GM20000 (cell line): ENCODE data around the gene ZNF831.

Experiments
- DNase-seq: peaks from one replicate; pipeline ENCODE4 v3.0.0; 2012; ENCODE audit warnings: low spot score
- CTCF ChIP-seq: IDR thresholded peaks from 2 replicates; pipeline ENCODE4 v1.5.1; 2012; ENCODE audit warnings: mild to moderate bottlenecking, control low read depth; ENCODE audit errors: extremely low read depth, missing control alignments

Gene ZNF831

GRCh38 chr20:59165891-59166709 is 2.5 kb downstream of the ZNF831 start:
- DNase-seq, result no peak
- TF ChIP-seq CTCF, result no peak

- no peak for DNase-seq
- no peak for TF ChIP-seq CTCF
These were observed 7.1 kb downstream of the ZNF831 start for GRCh38 chr20:59170406-59171349.

DNA sequence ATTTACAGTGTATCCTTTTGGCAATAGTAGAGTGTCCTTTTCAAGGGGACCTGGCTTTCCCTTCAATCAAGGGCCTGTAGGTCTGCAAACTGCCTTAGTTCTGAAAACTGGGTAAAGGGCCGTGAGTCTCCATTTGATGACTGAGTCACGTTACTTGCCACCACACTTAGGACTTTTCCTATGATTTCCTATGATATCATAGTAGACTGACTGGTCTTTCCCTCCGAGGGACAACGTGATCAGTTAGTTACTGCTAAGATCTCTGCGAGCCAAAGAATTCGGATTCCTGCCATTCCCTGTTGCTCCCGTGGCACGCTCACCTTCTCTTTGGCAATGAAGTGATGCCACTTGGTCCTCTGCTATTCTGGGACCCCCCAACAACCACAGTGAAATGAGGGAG is 8.4 kb downstream of the ZNF831 start:
- no peak for DNase-seq
- TF ChIP-seq CTCF, result no peak

DNA sequence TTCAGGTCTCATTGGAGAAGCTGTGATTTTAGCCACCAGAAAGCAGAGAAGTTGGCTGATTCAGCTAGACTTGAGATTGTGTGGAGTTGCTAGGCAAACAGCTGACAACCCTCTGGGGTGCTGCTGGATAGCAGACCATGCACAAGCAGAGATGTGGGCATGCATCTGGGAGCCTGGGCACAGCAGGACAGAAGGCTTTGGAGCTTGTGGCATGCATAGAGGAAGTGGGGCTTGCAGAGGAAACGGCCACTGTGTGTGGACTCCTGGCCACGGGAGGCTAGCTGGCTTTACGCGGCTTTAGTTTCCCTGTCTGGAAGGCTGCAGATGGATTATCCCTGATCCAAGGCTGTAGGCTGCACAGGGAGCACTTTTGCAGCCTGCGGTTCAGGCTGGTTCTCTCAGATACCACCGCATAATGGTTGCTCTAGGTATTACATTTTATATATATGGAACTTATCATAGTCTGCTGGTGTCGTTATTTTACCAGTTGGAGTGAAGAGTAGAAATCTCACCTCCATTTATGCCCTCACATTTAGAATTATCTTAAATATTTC is 10.4 kb downstream of the ZNF831 start:
- no peak for DNase-seq
- no peak for TF ChIP-seq CTCF

DNA sequence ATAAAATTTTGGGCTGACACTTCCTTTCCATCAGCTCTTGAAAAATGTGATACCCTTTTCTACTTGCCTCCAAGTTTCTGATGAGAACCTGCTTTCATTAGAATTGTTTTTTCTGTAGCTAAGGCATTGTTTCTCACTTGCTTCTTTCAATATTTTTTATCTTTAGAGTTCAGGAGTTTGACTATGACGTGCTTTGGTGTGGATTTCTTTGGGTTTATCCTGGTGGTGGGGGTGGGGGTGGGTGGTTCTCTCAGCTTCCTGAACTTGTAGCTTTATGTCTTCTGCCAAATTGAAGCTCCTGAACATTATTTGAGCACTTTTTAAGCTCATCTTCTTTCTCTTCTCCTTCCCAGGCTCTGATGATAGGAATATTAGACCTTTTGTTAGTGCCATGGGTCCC is 11.4 kb downstream of the ZNF831 start:
- no peak for DNase-seq
- no peak for TF ChIP-seq CTCF

GRCh38 chr20:59175861-59176260 is 12.2 kb downstream of the ZNF831 start:
- DNase-seq, result no peak
- TF ChIP-seq CTCF, result no peak

DNA sequence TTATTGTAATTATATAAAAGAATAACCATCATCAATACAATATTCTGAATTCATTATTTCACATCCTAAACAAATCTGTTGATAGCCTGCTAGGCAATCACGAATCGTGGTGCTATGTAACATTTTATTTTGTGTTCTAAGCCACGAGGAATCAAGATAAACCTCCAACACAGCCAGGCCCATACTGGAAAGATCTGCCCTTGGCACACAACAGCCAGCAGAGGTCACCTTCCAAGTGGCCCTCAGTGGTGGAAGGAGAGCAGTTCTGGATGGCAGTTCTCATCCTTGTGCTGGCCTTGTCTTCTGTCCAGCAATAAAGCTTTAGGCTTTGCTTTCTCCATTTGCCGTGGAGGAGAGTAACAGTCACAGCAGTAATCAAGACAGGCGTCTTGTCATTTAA is 13.2 kb downstream of the ZNF831 start:
- no peak for DNase-seq
- TF ChIP-seq CTCF, result no peak
